CD4-positive, alpha-beta T cell treated with Interleukin-6 at 100 ng/mL for 8 hours (primary cell): ENCODE measurements around the gene ALKBH4.
"Not testable (repeated sequence)": the region's sequence is repeated elsewhere in the genome, so short reads cannot be mapped to it uniquely, and the experiment has no call there.

Experiments used
- DNase-seq: peaks from one replicate; pipeline ENCODE4 v3.0.0-alpha.2; 2020; ENCODE audit warnings: mixed read lengths, low spot score

Gene ALKBH4

GRCh38 chr7:102454932-102455331 is 9.7 kb downstream of the ALKBH4 start:
- DNase-seq: not testable (repeated sequence)

DNA sequence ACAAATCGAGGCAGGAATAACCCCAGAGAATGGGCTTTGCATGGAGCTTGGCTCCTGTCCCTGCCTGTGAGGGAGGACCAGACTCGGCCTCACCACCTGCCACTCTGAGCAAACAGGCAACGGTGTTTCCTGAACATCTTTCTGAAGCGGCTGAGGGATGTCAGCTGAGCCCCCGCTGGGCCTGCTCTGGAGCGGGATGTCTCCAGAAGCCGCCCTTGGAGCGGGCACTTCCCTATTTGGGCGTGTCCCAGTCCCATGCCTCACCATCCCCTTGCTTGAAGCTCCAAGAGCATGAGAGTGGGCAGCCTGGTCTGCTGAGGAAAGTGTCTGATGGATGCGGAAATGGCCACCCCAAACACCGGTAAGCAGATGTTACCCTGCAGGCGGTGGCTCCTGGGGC is 10.2 kb downstream of the ALKBH4 start:
- no peak for DNase-seq

- no peak for DNase-seq
Measured at GRCh38 chr7:102453319-102453718, 11.3 kb downstream of the ALKBH4 start.

DNA sequence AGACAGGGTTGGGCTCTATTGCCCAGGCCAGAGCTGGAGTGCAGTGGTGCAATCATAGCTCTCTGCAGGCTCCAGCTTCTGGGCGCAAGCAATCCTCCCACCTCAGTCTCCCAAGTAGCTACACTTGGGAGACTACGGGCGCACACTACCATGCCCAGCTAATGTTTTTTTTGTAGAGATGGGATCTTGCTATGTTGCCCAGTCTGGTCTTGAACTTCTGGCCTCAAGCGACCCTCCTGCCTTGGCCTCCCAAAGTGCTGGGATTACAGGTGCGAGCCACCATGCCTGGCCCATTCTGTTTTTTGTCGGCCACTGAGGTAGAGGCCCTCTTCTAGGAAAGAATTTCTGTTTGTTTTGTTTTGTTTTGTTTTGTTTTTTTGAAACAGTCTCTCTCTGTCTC is 12.2 kb downstream of the ALKBH4 start:
- no peak for DNase-seq

GRCh38 chr7:102451371-102452054 is 13.2 kb downstream of the ALKBH4 start:
- no peak for DNase-seq

GRCh38 chr7:102450242-102450641 is 14.4 kb downstream of the ALKBH4 start:
- DNase-seq: peak; percentile 51

- no peak for DNase-seq
Measured at GRCh38 chr7:102449136-102449535, 15.5 kb downstream of the ALKBH4 start.

DNA sequence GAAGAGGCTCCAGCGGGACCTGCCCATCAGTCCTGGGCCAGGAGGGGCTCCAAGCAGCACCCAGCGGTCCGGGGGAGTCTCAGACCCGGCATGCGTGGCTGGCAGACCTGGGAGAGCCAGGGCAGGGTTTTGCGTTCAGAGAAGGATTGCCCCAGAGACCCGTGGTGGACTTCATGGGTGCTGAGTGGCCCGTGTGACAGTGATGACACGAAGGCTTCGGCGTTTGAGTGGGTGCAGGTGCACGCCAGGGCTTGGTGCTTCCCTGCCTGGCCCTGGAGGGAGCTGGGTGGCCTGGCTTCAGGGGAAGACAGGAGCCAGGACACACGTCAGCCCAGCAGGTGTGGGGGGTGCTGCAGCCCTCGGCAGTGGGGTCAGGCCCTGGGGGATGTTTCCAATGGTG is 17.4 kb downstream of the ALKBH4 start:
- no peak for DNase-seq

DNA sequence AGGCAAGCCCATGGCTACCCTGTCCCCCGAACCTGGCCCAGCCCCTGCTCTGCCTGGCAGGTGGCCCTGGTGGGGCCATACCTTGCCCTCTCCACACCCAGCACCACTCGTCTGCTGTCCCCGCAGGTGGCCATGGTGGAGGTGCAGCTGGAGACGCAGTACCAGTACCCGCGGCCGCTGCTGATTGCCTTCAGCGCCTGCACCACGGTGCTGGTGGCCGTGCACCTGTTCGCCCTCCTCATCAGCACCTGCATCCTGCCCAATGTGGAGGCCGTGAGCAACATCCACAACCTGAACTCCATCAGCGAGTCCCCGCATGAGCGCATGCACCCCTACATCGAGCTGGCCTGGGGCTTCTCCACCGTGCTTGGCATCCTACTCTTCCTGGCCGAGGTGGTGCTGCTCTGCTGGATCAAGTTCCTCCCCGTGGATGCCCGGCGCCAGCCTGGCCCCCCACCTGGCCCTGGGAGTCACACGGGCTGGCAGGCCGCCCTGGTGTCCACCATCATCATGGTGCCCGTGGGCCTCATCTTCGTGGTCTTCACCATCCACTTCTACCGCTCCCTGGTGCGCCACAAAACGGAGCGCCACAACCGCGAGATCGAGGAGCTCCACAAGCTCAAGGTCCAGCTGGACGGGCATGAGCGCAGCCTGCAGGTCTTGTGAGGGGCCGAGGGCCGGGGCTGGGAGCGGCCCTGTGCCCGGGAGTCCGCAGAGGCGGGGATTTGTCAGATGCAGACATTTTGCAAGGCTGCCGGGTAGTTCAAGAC is 18.1 kb downstream of the ALKBH4 start:
- DNase-seq: no peak

DNA sequence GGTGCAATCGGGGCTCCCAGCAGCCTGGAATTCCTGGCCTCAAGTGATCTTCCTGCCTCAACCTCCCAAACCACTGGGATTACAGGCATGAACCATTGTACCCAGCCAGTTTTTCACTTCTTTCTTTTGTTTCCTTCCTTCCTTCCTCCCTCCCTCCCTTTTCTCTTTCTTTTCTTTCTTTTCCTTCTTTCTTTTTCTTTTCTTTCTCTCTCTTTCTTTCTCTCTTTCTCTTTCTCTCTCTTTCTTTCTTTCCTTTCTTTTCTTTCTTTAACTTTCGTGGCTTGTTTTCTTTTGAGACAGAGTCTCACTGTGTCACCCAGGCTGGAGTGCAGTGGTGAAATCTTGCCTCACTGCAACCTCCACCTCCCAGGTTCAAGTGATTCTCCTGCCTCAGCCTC is 19.0 kb downstream of the ALKBH4 start:
- no peak for DNase-seq

DNA sequence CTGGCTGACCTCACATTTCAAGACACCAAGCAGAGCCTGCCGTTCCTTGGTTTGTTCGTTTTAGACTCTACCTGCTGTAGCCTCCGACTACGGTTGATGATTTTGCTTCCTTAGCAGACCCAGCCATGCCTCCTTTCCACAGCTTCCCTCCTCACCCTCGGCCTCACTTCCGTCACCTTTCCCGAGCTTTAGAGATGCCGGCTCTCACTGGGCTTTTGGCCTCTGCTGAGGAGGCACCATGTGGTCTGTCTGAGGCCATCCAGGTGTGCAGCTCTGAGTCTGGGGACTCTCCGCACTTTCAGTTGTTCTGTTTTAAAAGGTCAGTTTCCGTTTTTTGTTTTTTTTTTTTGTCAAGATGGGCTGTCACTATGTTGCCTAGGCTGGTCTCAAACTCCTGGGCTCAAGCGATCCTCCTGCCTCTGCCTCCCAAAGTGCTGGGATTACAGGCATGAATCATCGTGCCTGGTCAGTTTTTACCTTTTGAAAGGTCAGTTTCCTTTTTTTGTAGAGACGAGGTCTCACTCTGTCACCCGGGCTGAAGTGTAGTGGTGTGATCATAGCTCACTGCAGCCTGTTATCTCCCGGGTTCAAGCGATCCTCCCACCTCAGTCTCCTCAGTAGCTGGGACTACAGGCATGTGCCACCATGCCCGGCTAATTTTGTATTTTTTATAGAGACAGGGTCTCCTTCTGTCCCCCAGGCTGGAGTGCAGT is 19.5 kb downstream of the ALKBH4 start:
- DNase-seq: no peak

- no peak for DNase-seq
Measured at GRCh38 chr7:102439963-102440795, 24.5 kb downstream of the ALKBH4 start.

DNA sequence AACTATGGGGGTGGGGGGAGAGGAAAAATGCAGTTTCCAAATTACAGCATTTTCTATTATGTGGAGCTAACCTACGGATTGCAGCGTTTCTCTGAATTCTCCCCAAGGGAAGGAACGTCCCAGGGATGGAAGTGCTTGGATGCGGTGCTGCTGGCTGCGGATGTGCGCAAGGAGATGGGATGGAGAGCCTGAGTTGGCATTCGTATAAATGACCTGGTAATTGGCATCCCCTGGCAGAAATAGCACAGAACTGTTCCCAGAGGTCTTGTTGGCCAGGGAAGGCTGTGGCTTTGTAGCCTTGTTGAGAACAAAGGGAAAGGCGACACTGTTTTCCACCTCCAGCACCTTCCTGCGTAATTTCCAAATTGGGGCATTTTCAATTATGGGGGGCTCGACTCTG is 28.5 kb downstream of the ALKBH4 start:
- DNase-seq: no peak

- DNase-seq: peak; percentile 13
Measured at GRCh38 chr7:102434039-102434486, 30.6 kb downstream of the ALKBH4 start.

DNA sequence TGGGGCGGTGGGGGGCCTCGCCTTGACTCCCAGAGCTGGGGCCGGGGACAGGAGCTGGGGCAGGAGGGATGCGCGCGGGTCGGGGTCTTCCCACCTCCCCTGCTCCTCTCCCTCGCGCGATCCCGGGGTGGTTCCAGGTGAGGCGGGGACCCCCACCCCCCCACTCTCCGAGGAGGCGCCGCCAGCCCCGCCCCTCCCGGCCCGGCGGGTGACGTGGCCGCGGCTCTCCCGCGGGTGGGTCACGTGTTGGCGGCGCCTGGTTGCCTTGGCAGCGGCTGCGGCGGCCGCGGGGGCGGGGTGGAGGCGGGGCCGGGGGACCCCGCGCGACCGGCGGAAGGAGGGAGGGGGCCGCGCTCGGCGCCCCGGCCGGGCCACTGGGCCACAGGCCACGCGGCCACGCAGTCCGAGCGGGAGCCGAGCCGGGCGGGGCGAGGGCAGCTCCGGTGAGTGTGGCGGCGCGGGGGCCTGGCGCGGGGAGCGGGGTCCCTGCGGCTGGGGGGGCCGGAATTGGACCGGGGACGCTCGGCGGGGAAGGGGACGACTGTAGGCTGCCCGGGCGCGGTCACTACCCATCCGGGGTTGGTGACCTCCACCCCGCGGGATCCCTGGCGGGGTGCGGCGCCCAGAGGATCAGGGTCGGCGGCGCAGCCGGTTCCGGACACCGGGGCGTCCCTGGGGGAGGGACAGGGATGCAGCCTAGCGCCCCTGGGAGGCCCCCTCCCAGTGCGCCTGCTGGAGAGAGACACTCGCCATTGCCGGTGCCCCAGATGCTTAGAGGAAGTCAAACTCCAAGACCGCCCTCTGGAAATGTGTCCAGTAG is 31.2 kb downstream of the ALKBH4 start, which contains the start of gene ORAI2:
Gene ORAI2 (plus strand): TSS at position 357 of the 820 bp plus-strand sequence. CDS start 5,382 bp downstream, outside the sequence.
- peak; percentile 84 for DNase-seq

DNA sequence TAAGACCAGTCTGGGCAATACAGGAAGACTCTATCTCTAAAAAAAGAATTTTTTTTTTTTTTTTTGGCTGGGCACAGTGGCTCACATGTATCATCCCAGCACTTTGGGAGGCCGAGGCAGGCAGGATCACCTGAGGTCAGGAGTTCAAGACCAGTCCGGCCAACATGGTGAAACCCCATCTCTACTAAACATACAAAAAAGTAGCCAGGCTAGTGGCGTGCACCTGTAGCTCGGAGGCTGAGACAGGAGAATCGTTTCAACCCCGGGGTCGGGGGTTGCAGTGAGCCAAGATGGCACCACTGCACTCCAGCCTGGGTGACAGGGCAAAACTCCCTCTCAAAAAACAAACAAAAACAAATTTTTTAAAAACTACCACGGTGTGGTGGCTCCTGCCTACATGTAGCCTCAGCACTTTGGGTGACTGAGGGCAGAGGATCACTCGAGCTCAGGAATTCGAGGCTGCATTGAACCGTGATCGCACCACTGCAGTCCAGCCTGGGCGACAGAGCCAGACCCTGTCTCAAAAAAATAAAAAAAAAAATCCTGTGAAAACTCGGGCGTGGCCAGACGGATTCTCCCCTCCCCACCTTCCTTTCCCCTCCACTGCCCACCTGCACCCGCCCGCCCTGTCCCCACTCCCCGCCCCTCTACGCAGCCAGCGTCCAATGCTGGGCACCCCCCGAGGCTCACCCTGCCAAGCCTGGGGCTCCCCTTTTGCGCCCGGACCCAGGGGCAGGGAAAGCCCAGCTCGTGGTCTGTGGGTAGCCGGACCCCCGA is 32.0 kb downstream of the ALKBH4 start:
- no peak for DNase-seq

- DNase-seq: peak; percentile 78
Measured at GRCh38 chr7:102431617-102432298, 32.9 kb downstream of the ALKBH4 start.

GRCh38 chr7:102429141-102429899 is 35.3 kb downstream of the ALKBH4 start:
- no peak for DNase-seq

DNA sequence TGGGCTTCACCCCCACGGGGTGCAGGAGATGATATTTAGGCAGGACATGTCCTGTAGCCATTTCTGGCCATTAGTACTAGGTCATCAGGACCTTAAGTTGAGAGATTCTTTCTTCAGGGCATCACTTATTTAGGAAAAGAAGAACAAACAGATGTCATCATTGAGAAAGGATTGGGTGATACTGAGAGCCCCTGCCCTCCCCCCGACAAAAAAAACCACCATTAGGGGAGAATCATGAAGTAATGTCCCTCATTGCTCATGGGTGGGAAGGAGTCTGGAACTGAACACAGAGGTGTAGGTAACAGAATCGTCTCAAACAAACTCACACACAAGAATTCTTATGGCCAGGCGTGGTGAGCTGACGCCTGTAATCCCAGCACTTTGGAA is 37.7 kb downstream of the ALKBH4 start:
- no peak for DNase-seq
